Activated CD4-positive, alpha-beta T cell treated with anti-CD3 and anti-CD28 coated beads, Interleukin-2, amount 10 ng/mL, durations not matched to agents 7 days and 5 days (primary cell): ENCODE data around the gene RIPK4. TPM values are rescaled to one million over a fixed set of nuclear protein-coding genes. Genes with fewer than 3 reads are reported as not detected.

Experiments used
- CTCF ChIA-PET: fragments of 350-600 bp; sonication (Branson Sonifier 250); formaldehyde crosslinking; loops from one replicate; lab custom pipeline; 2021; ENCODE audit warnings: antibody characterized with exemption; lab: Charles Lee
- POLR2A ChIA-PET: fragments of 350-600 bp; sonication (Branson Sonifier 250); formaldehyde crosslinking; loops from one replicate; lab custom pipeline; 2021; ENCODE audit warnings: antibody characterized with exemption; lab: Charles Lee
- DNase-seq: peaks from one replicate; pipeline ENCODE4 v3.0.0-alpha.2; 2020
- H3K27ac Mint-ChIP-seq: one replicate; pipeline ENCODE4 v1.8.0; 2021; ENCODE audit warnings: mild to moderate bottlenecking, moderate library complexity, mixed read lengths
- H3K27me3 Mint-ChIP-seq: one replicate; pipeline ENCODE4 v1.8.0; 2021; ENCODE audit warnings: mixed read lengths
- H3K36me3 Mint-ChIP-seq: one replicate; pipeline ENCODE4 v1.8.0; 2021; ENCODE audit warnings: low read depth, mixed read lengths
- H3K4me1 Mint-ChIP-seq: one replicate; pipeline ENCODE4 v1.8.0; 2021; ENCODE audit warnings: mixed read lengths
- H3K4me3 Mint-ChIP-seq: one replicate; pipeline ENCODE4 v1.8.0; 2021; ENCODE audit warnings: mild to moderate bottlenecking, moderate library complexity, mixed read lengths
- H3K9me3 Mint-ChIP-seq: one replicate; pipeline ENCODE4 v1.8.0; 2021; ENCODE audit warnings: mixed read lengths
- total RNA-seq, 2 experiments: library from RNA; stranded (reverse); gene quantifications; one replicate each; pipeline ENCODE4 v1.2.3, GENCODE V29; 2021

Gene RIPK4
- total RNA-seq, 2 experiments from 2014 or later: 0.07 TPM; not detected in 1

DNA sequence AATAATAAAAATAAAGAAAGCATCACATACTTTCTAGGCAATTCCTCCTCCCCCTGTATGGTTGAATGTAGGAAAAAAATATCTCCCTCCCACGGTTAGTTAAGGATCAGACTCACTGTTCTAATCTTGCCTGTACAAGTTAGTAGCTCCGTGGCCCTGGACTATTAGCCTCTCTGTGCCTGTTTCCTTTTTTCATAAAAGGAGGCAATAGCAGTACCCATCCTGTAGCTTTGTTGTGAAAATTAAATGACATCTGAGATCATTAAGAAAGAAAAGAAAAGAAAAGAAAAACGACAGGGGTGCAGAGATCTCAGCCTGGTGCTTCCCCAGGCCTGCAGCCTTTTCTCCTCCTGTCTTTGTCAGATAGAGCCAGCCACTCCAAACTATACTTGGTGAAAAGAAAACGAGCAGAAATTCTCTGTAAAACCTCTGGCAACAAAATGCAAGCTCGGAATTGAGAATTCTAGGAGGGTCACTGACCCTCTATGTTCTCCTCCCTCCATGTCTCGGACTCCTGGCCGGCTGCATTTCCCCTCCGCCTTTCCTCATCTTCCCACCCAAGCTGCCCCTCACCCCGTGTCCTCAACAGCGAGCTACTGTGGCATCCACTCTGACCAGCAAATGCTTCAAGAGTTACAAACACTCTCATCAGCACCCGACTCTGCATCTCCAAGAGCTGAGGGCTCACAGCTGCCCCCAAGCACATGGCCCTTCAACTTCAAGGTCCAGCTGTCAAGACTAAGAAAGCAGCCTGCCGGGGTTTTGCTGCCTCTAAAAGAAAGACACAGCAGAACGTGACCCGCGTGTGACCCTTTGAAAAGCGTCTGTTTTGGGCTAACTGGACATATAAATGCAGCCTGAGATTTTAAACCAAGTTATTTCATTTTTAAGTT, 13.6 kb downstream of the RIPK4 start:
- Mint-ChIP-seq H3K27ac (no peak overlapping the region), H3K36me3 (no peaks in the 10 kb centered on the region), H3K4me1 (no peaks in the 10 kb centered on the region), H3K4me3 (no peak overlapping the region), H3K9me3 (no peaks in the 10 kb centered on the region), H3K27me3 (no peaks in the 10 kb centered on the region)
- no peak for DNase-seq
- ChIA-PET CTCF (no interaction called here), POLR2A (no interaction called here)

GRCh38 chr21:41752231-41752681, 14.6 kb downstream of the RIPK4 start:
- no peaks in the 10 kb centered on the region for H3K4me1 Mint-ChIP-seq
- H3K27ac Mint-ChIP-seq: no peak overlapping the region
- ChIA-PET CTCF (no interaction called here), POLR2A (no interaction called here)
- DNase-seq: no peak
- no peaks in the 10 kb centered on the region for H3K36me3 Mint-ChIP-seq
- H3K27me3 Mint-ChIP-seq: no peaks in the 10 kb centered on the region
- no peak overlapping the region for H3K4me3 Mint-ChIP-seq
- H3K9me3 Mint-ChIP-seq: no peaks in the 10 kb centered on the region

DNA sequence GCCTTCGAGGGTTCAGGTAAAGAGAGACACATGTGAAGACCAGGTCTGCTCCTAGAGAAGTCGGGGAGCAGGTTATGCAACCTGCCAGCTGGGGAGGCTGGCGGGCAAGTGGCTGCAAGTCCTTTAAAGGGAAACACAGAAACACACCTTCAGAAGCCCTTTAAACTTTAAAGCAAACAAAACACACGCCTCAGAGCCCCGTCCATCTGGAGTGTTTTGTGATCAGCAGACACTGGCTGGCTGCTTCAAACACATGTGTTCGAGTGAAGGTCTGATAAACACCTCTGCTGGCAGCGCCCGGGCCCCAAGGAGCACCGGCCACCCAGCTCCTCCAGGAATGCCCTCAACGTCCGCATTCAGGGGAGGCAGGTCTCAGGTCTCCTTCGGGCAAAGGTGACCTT, 15.2 kb downstream of the RIPK4 start:
- Mint-ChIP-seq H3K4me3 (no peak overlapping the region), H3K9me3 (no peaks in the 10 kb centered on the region), H3K4me1 (no peaks in the 10 kb centered on the region), H3K27ac (no peak overlapping the region), H3K27me3 (no peaks in the 10 kb centered on the region), H3K36me3 (no peaks in the 10 kb centered on the region)
- POLR2A ChIA-PET: no interaction called here
- no peak for DNase-seq
- CTCF ChIA-PET: no interaction called here

GRCh38 chr21:41750532-41751151, 16.2 kb downstream of the RIPK4 start:
- Mint-ChIP-seq H3K27ac (no peak overlapping the region), H3K9me3 (no peaks in the 10 kb centered on the region), H3K4me1 (no peaks in the 10 kb centered on the region), H3K36me3 (no peaks in the 10 kb centered on the region), H3K4me3 (no peak overlapping the region), H3K27me3 (no peaks in the 10 kb centered on the region)
- ChIA-PET CTCF (no interaction called here), POLR2A (no interaction called here)
- no peak for DNase-seq

DNA sequence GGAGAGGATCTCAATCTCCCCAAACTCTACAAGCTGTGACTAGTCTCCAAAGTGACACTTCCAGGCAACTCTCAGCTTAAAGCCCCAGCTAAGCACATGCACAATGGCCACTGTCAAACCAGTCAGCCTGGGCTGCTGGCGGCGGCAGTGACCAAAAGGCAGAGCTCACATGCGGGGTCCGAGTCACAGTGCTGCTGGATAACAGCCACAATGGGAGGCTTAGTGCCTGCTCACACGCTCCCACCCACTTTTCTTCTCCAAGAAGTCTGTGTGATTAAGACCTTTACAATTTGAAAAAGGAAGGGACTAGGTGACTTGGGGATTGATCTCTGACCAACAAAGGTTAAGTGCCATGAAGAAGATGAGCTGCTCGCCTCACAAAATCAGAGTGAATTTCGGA, 16.8 kb downstream of the RIPK4 start:
- DNase-seq: no peak
- Mint-ChIP-seq H3K4me3 (no peak overlapping the region), H3K4me1 (no peaks in the 10 kb centered on the region), H3K9me3 (no peaks in the 10 kb centered on the region), H3K36me3 (no peaks in the 10 kb centered on the region), H3K27ac (no peak overlapping the region), H3K27me3 (no peaks in the 10 kb centered on the region)
- POLR2A ChIA-PET: no interaction called here
- CTCF ChIA-PET: no interaction called here

DNA sequence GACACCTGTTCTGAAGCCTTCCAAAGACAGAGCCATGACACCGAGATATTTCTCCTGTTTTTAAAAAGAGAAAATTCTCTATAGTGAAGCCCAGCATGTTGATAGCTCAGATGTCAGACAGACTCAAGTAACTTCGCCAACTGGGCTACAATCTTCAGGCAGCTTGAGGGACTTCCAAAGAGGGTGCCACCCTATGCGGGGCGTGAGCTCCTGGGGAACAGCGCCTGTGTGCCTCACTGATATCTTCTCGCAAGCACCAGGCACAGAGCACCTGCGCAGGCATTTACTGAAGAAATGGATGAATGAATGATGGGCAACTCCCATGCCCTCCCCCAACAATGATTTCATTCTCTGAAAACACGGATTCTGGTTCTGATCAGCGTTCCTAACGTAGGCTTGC, 17.6 kb downstream of the RIPK4 start:
- no peaks in the 10 kb centered on the region for H3K36me3 Mint-ChIP-seq
- DNase-seq: no peak
- H3K27me3 Mint-ChIP-seq: no peaks in the 10 kb centered on the region
- no peaks in the 10 kb centered on the region for H3K9me3 Mint-ChIP-seq
- no peak overlapping the region for H3K4me3 Mint-ChIP-seq
- H3K4me1 Mint-ChIP-seq: no peaks in the 10 kb centered on the region
- H3K27ac Mint-ChIP-seq: no peak overlapping the region
- POLR2A ChIA-PET: no interaction called here
- CTCF ChIA-PET: no interaction called here

- no peaks in the 10 kb centered on the region for H3K27me3 Mint-ChIP-seq
- H3K9me3 Mint-ChIP-seq: no peaks in the 10 kb centered on the region
- CTCF ChIA-PET: no interaction called here
- DNase-seq: no peak
- no peaks in the 10 kb centered on the region for H3K36me3 Mint-ChIP-seq
- H3K27ac Mint-ChIP-seq: no peak overlapping the region
- no peak overlapping the region for H3K4me3 Mint-ChIP-seq
- POLR2A ChIA-PET: no interaction called here
- H3K4me1 Mint-ChIP-seq: no peaks in the 10 kb centered on the region
Measured at GRCh38 chr21:41747943-41748738, 18.7 kb downstream of the RIPK4 start.

DNA sequence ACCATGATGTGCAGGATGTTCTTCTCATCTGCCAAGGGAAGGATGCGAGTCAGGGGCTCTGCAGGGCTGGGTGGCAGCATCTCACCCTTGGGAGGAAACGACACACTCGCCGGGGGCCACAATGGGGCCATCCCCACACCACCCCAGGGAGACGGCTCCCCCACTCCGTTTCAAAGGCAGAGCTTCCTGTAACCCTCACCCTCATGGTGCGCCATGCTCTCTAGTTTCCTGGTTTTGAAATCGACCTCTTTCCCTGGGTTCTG, 20.2 kb downstream of the RIPK4 start:
- no peak overlapping the region for H3K4me3 Mint-ChIP-seq
- ChIA-PET CTCF (interaction anchor here (0.9 kb wide), 1 partner anchor 26 kb away, joined by 3 read pairs; no protein-coding TSS in a partner anchor), POLR2A (no interaction called here)
- H3K9me3 Mint-ChIP-seq: no peaks in the 10 kb centered on the region
- H3K36me3 Mint-ChIP-seq: no peaks in the 10 kb centered on the region
- no peaks in the 10 kb centered on the region for H3K27me3 Mint-ChIP-seq
- H3K4me1 Mint-ChIP-seq: no peaks in the 10 kb centered on the region
- no peak for DNase-seq
- H3K27ac Mint-ChIP-seq: no peak overlapping the region

GRCh38 chr21:41745971-41746743, 20.7 kb downstream of the RIPK4 start:
- DNase-seq: no peak
- H3K4me1 Mint-ChIP-seq: no peaks in the 10 kb centered on the region
- no peaks in the 10 kb centered on the region for H3K36me3 Mint-ChIP-seq
- POLR2A ChIA-PET: no interaction called here
- H3K9me3 Mint-ChIP-seq: no peaks in the 10 kb centered on the region
- CTCF ChIA-PET: interaction anchor here (0.9 kb wide), 1 partner anchor 25 kb away, joined by 3 read pairs; no protein-coding TSS in a partner anchor
- H3K27me3 Mint-ChIP-seq: no peaks in the 10 kb centered on the region
- no peak overlapping the region for H3K27ac Mint-ChIP-seq
- H3K4me3 Mint-ChIP-seq: no peak overlapping the region

- no peaks in the 10 kb centered on the region for H3K4me1 Mint-ChIP-seq
- no peaks in the 10 kb centered on the region for H3K9me3 Mint-ChIP-seq
- H3K27ac Mint-ChIP-seq: no peak overlapping the region
- ChIA-PET CTCF (no interaction called here), POLR2A (no interaction called here)
- no peaks in the 10 kb centered on the region for H3K36me3 Mint-ChIP-seq
- DNase-seq: no peak
- H3K4me3 Mint-ChIP-seq: no peak overlapping the region
- no peaks in the 10 kb centered on the region for H3K27me3 Mint-ChIP-seq
Measured at GRCh38 chr21:41745026-41745820, 21.6 kb downstream of the RIPK4 start.

DNA sequence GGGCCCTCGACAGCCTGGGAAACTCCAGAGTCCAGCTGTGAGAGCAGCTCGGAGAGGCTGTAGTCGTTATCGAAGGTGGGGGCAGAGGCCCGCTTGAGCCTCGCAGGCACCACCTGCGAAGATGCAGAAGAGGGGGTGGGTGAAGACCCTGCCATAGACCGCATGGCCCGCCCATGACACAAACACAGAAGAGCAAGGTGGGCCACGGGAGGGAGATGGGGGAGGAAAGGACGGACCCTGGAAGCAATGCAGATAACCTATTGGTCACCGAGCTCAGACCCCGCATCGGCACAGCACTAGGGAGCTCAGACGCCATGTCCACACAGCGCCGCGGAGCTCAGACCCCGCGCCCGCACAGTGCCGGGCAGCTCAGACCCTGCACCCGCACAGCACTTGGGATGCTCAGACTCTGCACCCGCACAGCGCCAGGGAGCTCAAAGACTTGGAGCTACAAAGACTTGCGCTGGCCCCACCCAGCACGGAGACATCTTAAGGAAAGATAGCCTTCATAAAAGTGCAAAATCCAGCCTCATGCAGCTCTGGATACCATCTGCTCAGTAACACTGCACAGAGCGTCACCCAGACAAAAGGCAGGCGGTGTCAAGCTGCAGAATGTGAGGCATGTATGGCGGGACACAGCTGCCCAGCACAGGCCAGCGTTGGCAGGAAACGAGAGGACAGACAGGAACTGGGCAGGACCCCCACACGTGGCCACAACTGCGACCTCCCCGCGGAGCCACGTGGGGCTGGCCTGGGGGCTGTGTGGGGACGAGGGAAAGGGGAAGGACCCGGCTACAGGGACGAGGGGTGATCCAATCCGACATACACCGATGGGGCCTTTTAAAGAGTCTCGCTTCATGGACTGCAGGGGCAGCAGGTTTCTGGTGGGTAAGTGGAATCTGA, 22.6 kb downstream of the RIPK4 start:
- H3K4me3 Mint-ChIP-seq: no peak overlapping the region
- no peaks in the 10 kb centered on the region for H3K27me3 Mint-ChIP-seq
- no peaks in the 10 kb centered on the region for H3K36me3 Mint-ChIP-seq
- ChIA-PET POLR2A (no interaction called here), CTCF (interaction anchor here (1.5 kb wide), 1 partner anchor 18 kb away, joined by 4 read pairs; no protein-coding TSS in a partner anchor)
- no peaks in the 10 kb centered on the region for H3K4me1 Mint-ChIP-seq
- H3K9me3 Mint-ChIP-seq: no peaks in the 10 kb centered on the region
- no peak overlapping the region for H3K27ac Mint-ChIP-seq
- DNase-seq: no peak
